GM19043 (cell line): Measurements from ENCODE around the gene LHX1.
A peak's percentile ranks its signal among the peaks of the same experiment; 100 is the strongest.

ENCODE experiments used
- ATAC-seq: cut with Tn5 transposase; IDR thresholded peaks from one replicate; pipeline ENCODE4 v1.9.1; 2021; ENCODE audit warnings: low read depth; ENCODE audit not compliant: unreplicated experiment

LHX1 gene

DNA sequence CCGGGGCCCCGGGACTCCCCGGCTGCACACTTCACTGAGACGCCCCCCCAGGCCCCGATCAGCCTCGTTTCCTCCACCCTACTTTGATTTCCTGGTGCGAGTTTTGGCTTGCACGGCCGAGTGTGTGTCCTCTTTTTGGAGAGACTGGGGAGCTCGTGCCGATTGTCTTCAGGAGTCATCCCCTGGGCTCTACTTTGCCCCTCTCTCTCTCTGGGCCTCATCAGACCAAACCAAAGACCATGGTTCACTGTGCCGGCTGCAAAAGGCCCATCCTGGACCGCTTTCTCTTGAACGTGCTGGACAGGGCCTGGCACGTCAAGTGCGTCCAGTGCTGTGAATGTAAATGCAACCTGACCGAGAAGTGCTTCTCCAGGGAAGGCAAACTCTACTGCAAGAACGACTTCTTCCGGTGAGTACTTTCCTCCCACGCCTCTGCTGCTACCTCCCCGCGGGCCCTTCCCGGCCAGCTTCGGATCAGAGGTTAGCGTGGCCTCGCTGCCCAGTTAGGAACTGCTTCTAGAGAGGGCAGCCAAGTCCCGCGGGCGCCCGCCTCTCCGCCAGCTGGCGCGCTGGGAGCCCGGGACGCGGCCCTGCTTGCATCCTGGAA, 787 bp downstream of the LHX1 start:
- no peak for ATAC-seq

- no peak for ATAC-seq
These were observed 1.3 kb downstream of the LHX1 start for GRCh38 chr17:36938566-36939051.

- ATAC-seq = no peak
These were observed 2.0 kb downstream of the LHX1 start for GRCh38 chr17:36939052-36939801.

DNA sequence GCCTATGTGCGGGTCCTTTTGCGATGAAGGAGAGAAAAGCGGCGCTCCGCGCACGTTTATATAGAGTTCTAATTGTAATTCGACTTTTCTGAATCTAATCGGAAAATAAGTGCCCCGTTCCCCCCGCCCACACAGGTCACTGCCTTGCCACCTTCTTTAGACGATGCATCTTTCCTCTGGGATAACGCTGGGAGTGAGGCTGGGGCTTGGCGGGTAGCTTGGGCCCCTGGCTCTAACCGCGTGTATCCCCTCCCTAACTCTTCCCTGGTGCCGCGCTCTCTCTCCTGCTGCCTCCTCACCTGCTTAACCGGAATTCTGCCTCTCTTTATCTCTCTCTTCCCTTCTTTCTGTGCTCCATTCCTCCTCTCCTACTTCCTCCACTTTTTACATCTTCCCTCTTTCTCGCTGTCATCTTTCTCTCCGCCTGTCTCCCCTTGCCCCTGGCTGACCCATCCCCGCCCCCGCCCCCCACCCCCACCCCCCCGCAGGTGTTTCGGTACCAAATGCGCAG, 2.6 kb downstream of the LHX1 start:
- ATAC-seq = no peak

DNA sequence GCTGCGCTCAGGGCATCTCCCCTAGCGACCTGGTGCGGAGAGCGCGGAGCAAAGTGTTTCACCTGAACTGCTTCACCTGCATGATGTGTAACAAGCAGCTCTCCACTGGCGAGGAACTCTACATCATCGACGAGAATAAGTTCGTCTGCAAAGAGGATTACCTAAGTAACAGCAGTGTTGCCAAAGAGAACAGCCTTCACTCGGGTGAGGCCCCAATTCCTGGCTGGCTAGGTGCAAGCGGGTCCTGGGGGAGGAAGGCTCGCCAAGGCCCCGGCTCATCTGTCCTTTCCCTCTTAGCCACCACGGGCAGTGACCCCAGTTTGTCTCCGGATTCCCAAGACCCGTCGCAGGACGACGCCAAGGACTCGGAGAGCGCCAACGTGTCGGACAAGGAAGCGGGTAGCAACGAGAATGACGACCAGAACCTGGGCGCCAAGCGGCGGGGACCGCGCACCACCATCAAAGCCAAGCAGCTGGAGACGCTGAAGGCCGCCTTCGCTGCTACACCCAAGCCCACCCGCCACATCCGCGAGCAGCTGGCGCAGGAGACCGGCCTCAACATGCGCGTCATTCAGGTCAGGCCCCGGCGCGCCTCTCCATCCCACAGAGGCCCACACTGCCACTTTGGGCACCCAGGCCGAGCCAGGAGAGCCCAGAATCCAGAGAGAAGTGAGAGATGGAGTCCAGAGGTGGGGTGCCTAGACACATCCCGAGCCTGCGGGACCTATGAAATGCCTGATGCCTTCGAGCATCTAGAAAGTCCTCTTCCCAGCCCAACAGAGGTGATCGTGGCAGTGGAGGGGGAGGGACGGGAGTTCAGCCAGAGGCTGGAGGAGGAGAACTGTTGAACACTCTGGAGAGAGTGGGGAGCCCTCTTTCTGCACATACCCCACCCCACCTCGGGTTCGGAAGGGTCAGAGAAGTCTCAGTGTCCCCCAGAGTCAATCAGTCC, 3.3 kb downstream of the LHX1 start:
- ATAC-seq = no peak

DNA sequence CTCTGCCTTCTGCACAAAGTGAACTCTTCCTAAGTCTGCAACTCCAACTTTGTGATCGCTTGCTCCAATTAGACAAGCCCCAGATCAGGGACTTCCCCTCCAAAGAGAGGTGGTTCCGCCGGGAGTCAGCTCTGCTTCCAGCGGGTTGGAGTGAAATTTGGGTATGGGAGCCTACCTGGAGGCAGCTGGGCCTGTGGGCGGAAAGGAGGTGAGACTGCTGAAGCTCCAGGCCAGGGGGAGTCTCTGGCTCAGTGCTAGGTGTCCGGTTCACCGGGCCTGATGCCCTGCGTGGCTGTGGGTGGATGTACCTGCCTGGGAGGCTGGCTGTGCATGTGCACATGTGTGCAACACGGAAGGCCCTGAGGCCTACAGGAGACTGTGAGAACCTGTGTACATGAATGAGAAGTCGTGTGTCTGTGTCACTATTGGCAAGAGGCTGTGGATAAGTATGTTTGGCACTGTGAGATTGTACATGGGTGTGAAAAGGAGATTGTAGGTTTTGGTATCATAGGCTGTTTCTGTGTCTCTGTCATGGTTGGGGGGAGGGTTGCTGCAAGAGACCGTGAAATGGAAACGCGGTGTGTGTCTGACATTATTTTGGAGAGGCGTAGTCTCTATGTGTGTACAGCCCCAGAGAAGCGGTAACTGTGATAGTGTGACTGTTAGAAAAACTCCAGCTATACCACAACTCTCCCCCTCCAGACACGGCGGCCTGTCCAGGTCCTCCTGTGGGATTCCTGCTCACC, 4.2 kb downstream of the LHX1 start:
- ATAC-seq = no peak

- no peak for ATAC-seq
These were observed 4.8 kb downstream of the LHX1 start for GRCh38 chr17:36942019-36942599.

GRCh38 chr17:36942631-36943125, 5.4 kb downstream of the LHX1 start:
- no peak for ATAC-seq

DNA sequence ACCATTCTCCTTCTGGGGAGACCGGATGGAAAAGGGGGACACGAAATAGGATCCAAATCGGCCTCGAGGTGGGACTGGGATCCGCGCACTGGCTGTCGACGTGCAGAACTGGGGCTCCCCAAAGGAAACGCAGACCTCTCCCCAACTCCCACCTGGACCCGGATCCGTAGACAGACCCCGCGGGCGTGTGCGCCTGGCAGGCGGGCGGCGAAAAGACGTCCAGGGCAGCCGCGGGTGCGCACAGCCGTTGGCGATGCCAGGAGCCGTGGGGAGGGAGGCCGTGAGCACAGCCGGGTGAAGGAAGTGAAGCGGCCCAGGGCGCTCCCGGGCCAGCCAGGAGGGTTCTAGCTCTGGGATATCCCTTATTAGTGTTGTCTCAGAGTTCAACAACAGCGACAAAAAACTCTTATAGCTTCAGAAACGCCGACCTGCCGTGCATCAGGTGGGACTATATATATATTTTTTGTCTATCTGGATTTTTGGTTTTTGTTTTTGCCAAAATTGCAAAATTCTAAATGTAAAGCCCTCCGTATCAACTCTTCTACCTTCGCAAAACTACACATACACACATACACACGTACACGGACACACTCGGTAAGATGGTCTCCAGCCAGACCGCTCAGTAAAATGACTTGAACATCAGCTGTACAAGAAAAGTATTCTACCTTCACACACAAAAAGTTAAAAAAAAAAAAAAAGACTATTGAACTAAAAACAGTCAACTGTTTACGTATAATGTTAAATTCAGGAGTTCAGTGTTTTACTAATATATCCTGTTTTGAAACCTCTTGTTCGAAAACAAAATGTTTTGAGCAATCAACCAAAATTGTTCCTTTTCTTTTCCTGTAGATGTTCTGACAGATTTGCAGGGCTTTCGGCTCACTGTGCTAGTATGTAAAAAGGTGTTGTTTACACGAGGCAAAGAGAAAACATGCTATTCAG, 6.2 kb downstream of the LHX1 start:
- ATAC-seq = no peak

GRCh38 chr17:36944553-36944952, 7.3 kb downstream of the LHX1 start:
- ATAC-seq = no peak

DNA sequence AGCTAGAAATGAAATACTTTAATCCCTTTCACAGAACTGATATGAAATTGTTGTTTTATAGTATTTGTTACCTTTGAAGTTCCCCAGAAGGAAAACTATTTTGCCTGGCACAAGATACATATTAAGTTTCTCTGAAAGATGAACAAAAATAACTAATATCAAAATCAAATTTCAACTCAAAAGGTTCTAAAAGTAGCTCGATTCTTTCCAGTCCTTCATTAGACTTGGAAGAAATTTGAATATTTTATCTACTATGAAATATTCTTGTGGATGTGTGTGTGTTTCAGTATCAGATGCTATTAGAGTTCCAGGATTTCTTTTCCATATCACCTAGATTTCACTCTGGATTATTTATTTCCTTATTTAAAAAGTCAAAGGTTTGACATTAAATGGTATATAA, 7.9 kb downstream of the LHX1 start:
- ATAC-seq = no peak

DNA sequence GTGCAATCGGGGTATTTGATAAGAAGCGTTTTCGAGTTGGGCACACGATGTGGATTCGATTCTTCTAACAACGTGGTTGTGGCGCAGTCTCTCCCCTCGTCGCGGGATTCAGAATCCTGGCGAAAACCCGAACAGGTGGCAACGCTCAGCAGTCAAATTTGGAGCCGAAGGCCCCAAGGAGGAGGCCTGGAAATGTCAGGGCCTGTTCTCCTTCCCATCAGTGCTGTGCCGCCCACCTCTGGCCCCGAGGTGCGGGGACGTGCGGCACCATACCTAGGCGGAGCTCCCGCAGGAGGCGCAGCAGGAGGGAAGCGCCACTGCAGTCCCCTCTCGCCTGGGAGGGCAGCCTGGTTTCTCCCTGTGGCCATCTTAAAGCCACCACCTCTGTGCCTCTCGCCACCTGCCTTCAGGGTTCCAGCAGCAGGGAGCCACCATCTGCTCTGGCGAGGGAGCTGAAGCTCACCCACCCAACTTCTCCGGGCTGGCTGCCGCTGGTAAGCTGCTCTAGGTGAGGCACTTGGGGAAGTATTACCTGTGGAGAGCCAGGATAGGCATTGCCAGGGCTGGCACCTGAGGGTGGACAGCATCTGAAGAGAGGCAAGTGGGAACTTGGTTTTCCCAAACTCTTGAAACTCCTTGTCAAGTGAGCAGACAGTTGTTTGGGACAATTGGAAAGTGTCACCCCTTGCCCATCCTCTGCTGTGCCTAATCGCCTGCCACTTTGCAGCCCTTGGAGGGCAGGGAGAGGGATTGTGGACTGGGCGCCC, 8.9 kb downstream of the LHX1 start:
- ATAC-seq = no peak

- ATAC-seq = no peak
These were observed 9.4 kb downstream of the LHX1 start for GRCh38 chr17:36946726-36947091.

GRCh38 chr17:36947922-36948716, 10.8 kb downstream of the LHX1 start:
- peak; percentile 22 for ATAC-seq

DNA sequence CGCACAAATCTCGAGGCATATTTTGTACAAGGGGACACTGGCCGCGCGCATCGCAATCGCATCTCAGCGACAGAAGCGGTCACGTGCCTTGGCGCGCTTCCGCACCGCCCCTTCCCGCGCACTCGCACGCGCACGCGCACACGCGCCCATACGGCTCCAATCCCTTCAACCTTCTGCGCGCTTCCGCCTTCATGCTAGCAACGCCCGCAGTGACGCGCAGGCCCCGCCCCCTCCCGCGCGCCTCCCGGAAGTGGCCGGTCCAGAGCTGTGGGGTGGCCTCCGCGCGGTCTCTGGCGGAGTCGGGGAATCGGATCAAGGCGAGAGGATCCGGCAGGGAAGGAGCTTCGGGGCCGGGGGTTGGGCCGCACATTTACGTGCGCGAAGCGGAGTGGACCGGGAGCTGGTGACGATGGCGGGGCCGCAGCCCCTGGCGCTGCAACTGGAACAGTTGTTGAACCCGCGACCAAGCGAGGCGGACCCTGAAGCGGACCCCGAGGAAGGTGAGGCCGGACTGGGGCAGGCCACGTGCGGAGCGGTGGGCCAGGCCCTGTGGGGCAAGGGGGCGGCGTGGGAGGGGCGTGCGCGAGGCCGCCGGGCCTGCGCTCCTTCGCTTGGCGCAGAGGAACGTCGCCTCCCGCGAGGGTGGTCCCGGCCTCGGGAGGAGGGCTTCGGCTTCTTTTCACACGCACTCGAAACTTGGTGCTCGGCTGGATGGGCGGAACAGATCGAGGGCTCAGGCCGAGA, 11.6 kb downstream of the LHX1 start, which contains the start of gene AATF:
TSS of gene AATF (plus strand) at position 238 of the 744 bp plus-strand sequence. CDS start at position 410, 172 bp downstream.
- ATAC-seq = peak; percentile 86

DNA sequence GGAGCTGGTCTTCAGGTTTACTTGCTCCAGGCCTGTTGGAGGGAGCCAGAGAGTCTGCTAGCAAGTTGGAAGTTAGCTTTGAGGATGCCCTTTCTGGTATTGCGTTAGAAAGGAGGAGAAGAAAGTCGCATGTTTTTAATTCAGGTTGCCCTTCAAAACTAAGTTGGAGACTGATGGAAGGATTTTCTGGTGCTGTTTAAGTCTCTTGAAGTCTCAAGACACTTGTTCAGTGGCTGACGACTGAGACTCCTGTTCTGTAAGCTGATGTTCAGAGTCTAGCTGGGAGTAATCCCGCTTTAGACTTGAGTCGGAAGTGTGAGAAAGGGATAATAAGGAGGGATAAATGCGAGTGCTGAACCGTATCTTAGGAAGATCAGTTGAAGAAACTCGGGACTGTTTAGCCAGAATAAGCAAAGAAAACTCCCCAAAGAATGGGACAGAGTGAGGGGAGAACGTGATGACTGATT, 12.2 kb downstream of the LHX1 start:
- no peak for ATAC-seq
